ENCODE data around the gene PDE6D.

Gene PDE6D

DNA sequence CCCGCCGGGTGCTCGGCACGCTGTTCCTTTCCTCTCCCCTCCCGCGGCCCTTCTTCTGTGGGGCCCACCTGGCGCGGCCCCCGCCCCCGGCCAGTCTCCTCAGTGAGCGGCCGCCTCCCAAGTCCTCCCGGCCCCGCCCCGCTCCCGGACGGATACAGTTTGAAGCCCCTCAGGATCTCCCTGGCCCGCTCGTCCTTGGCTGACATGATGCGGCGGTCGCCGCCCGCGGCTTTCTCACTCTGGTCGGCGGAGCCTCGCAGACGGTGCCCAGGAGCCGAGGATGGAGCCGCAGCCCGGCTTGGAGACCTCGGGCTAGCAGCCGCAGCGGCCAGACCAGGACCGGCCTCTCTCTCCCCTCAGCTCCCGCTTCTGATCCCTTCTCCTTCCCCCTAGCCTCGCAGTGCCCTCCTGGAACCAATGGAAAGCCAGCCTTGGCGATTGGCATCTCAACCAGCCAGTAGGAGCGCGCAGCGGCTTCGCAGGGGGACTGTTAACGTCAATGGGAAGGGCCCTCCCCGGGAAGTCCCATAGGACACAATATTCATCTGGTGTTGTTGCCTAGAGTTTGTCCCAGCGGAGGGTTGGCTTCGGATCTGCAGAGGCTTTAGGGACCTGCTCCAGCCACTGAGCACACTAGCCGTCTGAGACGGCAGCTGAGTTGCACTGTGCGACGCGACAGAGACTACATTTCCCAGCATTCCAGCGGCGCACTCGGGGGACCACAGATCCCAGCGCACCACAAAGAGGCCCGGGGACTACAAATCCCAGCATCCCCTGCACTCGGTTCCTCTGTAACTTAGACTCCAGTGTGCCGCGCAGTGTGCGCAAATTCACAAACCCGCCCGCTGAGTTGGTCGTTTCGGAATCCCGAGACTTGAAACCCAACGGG, at the start of gene PDE6D:
Gene PDE6D, minus strand, starts transcription at position 374 of the 889 bp plus-strand sequence. Its CDS starts 168 bp downstream, at position 206.
- DNase-seq (ENCODE audit: low read depth in 2 of 2): peak; percentile 98

DNA sequence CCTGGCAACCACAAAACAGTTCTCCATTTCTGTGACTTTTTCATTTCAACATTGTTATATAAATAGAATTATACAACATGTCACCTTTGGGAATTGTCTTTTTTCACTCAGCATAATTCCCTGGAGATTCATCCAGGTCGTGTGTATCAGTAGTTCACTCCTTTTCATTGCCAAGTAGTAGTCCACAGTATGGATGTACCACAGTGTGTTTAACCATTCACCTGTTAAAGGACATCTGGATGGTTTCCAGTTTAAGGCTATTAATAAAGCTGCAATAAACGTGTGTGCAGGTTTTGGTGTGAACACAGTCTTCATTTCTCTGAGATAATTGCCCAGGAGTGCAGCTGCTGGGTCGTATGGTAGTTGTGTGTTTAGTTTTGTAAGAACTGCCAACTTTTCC, 40.8 kb upstream of the PDE6D start:
- DNase-seq (ENCODE audit: low read depth in 2 of 2): no peak

DNA sequence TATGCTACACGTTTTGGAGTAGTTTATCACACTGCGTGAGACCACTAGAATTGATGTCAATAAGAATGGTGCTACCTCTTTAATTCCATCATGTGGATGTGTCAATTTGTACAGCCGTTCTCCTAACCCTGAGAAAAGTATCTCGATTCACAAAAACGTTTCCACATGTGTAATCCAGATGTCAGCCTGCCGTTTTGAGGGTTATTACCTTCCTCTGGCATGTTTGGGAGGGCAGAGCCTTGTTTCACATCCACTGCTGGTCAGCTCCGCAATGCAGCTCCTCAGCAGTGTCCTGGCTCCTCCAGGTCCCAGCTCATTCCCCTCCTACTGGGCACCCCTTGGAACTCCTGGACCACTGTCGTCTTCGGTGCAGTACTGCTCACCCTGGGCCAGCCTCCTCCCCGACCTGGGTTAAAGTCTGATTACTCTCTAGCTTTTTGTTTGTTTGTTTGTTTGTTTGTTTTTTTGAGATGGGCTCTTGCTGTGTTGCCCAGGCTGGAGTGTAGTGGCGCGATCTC, 39.8 kb upstream of the PDE6D start:
- no peak for DNase-seq (ENCODE audit: low read depth in 2 of 2)

DNA sequence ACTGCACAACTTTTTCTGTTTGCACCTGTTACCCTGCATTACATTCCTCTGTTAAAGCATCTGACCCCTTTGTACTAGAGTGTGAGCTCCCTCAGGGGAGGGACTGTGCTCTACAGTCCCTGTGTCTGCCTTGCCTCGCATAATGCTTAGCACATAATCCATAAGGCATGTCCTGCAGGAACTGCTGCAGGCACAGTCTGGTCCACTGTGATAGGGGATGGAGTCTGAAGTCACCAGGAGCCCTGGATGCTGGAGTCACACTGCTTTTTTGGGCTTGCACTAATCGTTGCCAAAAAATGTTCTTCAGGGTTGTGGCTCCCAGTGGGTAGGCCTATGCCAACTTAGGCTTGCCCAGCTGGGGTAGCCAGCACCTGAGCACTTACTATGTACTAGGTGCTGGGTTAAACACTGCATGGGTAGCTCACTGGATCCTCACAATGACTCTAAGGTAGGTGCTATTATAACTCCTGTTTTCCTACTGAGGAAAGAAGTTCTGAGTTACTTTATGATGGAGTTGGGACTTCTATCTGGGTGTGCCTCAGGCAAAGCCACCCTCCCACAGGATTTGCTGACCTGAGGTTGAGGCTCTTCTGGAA, 38.5 kb upstream of the PDE6D start:
- no peak for DNase-seq (ENCODE audit: low read depth in 2 of 2)

DNA sequence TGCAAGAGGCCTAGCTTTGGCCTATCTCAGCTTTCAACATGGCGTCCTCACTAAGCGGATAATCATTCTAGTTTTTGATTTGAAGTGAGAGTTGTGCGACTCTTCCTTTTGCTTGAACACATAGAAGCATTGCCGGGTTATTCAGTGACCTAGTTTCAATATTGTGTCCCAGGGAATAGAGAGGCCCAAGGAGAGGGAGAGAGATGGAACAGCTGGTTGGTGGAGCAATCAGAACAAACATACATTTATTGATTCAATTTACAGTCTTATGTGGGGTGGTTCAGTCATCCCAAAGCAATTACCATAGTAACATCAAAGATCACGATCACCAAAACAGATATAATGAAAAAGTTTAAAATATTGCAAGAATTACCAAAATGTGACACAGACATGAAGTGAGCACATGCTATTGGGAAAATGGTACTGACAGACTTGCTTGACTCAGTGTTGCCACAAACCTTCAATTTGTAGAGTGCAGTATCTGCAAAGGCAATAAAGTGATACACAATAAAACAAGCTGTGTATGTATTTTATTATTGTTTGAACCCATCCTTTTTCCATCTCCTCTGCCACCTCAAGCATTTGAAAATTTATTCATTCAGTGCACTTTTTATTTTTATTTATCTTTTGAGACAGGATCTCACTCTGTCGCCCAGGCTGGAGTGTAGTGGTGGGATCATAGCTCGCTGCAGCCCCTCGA, 35.4 kb upstream of the PDE6D start:
- no peak for DNase-seq (ENCODE audit: low read depth in 2 of 2)

DNA sequence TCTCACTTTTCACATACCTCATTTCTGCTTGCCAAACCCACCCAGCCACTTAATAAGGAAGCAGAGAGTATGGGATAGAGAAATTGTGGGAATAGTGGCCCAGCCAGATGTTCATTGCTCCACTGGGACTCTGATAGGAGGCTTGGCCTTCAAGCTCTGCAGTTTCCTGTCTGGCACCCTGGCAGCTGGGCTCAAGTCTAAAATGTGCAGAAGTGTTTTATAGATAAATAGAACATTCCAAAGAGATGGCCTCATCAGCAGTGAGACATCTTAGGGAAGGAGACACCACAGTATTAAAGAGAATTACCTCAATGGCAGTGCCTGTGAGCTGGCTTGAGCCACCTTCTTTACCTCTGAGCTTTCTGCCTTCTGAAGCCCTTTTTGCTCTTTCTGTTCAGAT, 29.8 kb upstream of the PDE6D start:
- DNase-seq (ENCODE audit: low read depth in 2 of 2): peak in 1 of 2 experiments; percentile 26

DNA sequence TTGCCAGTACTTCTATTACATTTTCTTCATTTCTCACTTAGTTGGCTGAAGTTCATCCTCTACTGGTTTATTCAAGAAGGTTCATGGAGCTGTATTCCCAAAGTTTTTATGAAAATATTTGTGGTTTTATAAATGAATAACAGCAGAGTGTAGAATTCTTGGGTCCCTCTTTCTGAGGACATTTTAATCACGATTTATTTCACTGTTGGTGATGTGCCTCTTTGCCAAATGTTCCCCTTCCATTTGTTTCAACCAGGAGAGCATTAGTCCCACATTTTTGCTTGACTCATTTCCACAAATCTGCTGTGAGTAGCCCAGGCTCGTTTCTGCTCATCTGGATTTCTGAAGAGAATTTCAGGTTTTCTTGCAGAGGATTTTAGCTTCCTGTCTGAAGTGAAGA, 25.9 kb upstream of the PDE6D start:
- peak; percentile 45 to 50 for DNase-seq (ENCODE audit: low read depth in 2 of 2)

DNA sequence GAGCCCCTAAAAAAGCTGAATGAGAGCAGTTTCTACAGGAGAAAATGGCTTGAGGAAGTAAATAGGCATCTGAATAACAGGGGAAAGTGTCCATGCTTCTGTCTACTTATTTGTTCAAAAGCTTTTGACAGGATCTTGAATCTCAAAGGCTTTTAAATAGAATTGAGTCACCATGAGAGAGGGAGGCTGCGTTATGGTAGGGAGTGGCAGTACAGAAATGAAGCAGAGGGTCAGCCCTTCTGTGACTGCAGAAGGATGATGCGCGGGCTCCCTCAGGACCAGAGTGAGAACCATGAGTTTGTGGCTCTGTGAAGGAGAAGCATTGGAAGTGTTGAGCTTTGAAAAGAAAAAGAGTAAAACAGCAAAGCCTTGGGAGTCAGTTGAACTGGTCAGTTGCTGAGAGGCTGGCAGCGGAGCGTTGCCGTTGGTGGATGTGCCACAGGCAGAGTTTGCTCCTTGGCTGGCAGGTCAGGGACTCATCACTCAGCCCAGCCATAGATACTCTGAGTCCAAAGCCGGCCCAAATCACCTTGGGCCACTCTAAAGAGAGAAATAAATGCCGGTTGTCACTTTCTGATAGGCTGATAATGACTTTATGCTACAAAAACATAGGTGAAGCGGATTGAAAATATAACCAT, 22.5 kb upstream of the PDE6D start:
- no peak for DNase-seq (ENCODE audit: low read depth in 2 of 2)

DNA sequence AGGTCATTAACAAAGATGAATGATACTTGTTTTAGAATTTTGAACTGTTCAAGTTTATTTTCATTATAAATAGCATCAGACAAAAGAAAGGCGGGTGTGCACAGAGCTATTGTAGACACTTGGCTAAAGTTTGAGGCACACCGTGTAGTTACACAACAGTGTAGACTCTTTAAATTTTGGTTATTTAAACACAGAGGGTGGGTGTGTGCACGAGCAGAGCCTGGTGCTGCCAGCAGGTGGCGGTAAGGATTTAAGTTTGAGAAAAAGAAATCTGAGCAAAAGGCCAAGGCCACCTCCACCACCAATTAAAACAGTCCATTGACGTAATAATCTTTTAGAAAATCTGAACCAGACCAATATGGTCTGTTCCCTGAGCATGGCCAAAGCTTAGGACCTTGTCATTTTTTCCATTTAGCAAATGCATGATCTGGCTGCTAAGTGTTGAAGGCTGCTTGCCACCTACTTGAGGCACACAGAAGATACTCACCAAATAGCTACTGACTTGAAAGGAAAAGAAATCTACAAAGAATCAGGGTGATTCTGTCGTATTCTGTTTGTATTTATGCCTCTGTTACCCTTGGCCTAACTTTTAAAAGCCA, 19.5 kb upstream of the PDE6D start:
- no peak for DNase-seq (ENCODE audit: low read depth in 2 of 2)

DNA sequence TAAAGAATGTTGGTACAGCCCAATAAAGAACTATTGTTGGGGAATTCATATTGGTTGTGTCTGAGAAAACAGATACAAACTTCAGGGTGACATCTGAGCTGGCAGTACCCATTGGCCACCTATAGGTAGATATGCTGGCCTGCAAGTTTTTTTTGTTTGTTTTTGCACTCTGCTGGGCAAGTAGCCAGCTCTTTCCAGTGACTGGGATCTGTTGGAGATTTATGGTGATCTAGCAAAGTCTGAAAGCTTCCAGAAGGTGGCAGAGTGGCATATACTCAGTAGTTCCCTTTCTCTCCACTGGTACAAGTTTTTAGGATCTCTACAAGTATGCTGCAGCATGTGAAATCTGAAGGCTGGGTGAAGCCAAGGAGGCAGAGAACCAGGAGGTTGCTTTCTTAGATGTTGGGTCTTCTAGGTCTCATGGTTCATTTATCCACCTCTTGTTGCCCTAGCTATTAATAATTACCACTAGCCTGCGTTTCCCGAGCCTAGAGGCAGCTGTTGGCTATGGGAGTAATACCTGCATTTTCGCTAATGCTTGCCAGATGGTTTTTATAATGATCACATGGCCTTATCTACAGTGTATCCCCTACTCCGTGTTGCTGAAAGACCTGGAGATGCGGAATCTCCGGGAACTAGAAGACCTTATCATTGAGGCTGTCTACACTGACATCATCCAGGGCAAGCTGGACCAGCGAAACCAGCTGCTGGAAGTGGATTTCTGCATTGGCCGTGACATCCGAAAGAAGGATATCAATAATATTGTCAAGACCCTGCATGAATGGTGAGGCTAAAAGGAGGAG, 14.6 kb upstream of the PDE6D start:
- DNase-seq (ENCODE audit: low read depth in 2 of 2): no peak

DNA sequence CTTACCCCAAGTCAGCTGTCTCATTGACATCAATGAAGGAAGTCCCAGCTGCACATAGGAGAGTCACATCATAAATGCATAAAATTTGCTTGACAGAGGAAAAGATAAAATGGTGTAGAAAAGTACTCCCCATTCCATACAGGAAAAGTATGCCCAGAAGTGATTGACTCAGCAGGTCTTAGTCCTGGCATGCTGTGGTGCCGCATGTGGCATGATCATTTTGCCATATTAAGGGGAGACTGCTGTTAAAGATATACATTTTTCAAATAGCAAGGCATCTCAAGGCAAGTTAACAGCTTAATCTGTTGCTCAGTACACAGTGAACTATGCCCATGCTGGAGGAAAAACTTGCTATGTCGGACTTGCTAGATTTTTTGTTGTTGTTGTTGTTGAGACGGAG, 13.3 kb upstream of the PDE6D start:
- no peak for DNase-seq (ENCODE audit: low read depth in 2 of 2)

DNA sequence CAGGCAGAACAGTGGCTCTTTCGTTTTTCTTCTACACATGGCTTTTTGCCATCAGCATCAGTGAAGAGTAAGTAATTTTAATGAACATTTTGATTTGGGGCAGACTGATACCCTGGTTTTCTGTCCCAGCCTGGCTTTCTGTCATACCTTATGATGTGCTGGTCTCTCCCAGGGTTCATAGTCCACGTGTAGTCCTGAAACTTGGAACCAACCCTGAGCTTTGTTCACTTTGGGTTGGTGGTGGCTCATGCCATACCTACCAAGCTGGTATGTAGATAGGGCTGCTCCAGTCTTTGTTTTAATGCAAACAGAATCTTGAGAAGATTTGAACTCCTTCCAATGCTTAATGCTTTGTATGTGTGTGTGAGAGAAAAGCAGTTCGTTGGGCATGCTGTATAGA, 10.0 kb upstream of the PDE6D start:
- DNase-seq (ENCODE audit: low read depth in 2 of 2): no peak

DNA sequence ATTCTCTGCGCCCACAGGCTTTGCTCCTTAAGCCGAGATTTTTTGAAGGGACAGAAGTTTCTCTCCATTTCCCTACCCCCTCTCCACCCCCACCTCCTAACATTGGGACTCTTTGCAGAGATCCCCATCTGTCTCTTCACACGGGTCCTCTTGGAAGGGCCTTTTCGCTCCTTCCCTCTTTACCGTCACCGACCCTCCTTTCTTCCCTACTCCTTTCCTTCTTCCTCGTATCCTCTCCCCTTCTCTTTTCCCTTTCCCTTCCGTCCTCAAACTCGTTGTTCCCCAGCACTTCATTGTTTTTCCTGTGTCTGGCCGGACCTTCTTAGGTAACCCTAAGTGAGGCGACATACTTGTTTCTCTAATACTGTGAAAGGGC, 5.8 kb upstream of the PDE6D start:
- DNase-seq (ENCODE audit: low read depth in 2 of 2): no peak

DNA sequence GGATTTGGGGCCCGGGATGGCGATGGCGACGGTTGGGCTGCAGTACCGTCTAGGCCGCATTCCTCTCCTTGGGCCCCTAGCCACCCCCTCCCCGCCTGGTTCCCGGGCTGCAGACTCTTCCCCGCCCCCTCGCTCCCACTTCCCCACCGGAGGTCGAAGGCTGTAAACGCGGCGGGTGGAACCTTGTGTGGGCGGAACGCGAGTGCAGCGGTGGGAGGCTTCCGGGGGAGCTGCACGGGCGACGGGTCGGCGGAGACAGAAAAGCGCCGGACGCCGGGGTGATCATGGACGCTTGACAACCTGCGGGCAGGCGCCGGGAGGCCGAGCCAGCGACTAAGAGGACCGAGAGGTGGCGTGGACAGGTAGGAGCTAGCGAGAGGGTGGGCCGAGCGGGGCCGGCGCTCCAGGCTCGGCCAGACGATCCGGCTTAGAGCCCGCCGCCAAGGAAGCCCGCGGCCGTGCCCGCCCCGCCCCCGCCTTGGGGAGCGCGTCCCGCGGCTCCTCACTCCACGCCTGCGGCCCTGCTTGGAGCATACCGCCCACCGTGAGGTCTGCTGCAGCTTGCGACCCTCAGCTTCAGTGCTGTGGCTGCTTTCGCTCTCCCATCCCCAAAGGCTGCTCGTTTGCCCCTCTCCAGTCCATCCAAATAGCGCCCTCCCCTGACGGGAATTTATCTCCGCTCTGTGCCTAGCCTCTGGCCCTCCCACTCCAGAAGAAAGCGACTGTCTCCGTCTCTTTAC, 5.3 kb upstream of the PDE6D start, which contains the start of gene COPS7B:
Gene COPS7B, plus strand, starts transcription at position 269 of the 740 bp plus-strand sequence. CDS start 2,126 bp downstream, outside the sequence.
- peak; percentile 52 for DNase-seq (ENCODE audit: low read depth in 2 of 2)

DNA sequence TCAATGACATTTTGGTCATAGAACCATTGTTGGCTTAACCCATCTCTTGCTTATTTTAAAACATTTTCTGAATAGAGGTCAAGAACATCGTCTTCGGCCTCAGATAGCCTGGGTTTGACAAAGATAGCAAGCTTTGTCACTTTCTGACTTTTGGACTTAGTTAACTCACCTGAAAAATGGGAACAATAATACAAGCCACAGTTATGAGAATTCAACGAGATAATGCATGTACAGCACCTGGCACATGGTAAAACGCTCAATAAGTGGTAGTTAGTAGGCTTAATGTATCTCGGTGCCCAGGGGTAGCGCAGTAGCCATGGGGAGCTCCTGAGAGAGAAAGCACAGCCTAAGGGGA, 4.7 kb upstream of the PDE6D start:
- DNase-seq (ENCODE audit: low read depth in 2 of 2): no peak

DNA sequence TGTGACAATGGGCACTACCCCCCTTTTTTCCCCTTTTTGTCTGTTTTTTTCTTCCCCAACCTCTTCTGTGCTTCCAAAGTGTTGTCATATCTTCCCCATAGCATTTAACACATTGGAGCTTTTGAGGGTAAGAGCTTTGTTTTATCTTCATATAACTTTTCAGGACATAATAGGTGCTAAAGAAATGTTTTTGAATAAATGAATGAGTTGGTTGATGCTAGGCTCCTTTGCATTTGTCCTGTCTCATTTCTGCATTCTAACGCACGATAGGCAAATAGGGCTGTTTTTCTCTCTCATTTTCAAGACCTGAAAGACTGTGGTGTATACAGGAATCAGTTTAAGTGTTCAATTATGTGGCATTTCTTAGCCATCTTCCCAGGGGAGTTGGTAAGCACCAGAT, 4.3 kb upstream of the PDE6D start:
- no peak for DNase-seq (ENCODE audit: low read depth in 2 of 2)

DNA sequence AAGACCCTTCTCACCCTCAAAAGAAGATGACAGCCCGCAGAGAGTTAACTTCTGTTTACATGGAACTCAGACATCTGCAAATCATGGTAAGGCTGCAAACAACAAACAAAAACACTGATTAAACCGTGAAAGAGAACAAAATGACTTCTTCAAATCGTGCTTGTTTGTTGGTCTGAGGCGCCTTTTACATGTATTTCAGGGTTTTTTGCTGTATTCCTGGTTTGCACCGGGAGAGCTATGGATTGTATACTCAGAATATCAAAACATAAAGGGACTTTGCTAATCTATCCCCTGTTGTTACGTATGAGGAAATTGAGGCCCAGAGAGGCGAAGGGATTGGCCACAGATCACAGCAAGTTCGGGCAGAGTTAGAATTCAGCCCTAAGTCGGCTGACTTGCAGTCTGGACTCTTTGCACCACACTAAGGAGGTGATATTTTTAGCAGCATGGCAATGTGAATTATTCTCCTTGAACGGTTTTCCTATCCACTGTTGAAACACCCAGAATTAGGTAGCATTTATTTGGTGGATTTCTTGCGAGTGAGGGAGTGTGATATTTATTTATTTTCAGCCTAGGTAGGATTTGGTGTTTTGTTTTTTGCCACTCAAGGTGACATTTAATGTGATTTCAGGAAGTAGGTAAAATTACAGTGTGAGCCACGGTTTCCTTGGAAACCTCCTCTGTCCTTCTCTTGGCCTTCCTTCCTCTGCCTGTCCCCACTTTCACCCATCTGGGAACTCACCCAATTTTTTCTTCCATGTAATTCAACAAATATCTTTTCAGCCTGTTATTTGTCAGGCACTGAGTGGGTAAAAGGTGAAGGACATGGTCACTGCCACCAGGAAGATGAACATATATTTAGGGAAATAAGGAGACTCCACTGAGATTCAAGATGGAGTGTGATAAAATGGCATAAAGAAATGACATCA, 980 bp upstream of the PDE6D start:
- no peak for DNase-seq (ENCODE audit: low read depth in 2 of 2)

DNA sequence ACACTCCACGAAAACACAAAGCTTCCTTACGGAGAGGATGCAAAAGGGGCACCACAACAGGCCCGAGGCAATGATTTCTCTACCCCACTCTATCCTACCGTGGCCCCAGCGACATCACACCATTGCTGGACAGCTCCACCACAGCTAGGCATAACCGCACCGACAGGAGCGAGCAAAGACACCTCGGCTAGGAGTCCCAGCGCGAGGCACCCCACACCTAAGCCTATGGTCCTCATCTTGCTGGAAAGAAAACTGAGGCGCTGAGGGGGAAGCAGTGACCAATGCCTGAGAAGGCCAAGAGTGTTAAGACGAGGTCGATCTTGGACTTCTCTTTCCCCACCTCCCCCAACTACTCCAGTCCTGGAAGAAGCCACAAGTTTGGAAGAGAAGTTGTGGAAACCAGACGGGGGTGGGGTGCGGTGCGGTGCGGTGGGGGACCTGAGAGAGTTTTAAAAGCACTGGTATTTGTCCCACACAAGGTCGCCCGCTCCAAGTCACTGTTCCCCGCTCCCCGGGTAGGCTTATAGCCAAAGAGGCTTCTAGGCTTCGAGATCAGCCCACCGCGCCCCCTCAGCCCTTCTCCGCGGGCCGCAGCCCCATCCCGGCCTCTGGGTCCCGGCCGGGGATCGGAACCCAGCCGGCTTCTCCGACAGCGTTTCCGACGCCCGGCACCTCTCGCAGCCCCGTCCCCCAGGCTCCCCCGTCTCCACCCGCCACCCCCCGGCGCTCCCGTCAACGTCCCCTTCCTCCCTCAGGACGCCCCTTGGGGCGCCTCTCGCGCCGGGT, 766 bp downstream of the PDE6D start:
- DNase-seq (ENCODE audit: low read depth in 2 of 2): no peak

Data from fibroblast of skin of left biceps (primary cell).